A549 (cell line): Measurements from ENCODE around the gene B3GALT6. TPM values are rescaled to one million over a fixed set of nuclear protein-coding genes. Genes with fewer than 3 reads are reported as not detected.

Experiments
- ATAC-seq, 2 experiments: fragments of 200-7000 bp in 1 of 2; fragments of >200 bp in 1 of 2; cut with Nextera tagmentation in 1 of 2; cut with Tn5 transposase in 1 of 2; 3 replicates each; pipeline versions ENCODE4 v1.8.0 to v1.9.1; 2018 to 2020; ENCODE audit warnings: mild to moderate bottlenecking in 1 of 2, moderate library complexity in 1 of 2
- CTCF ChIA-PET: fragments of 300-600 bp; sonication (Branson Sonifier 250); formaldehyde crosslinking; extraction: SDS; loops from one replicate; lab custom pipeline; 2021; ENCODE audit warnings: antibody characterized with exemption, inconsistent platforms; lab: Yijun Ruan, JAX
- POLR2A ChIA-PET: fragments of 350-600 bp; formaldehyde crosslinking; extraction: SDS; loops from one replicate; lab custom pipeline; 2021; ENCODE audit warnings: antibody characterized with exemption, inconsistent platforms; lab: Yijun Ruan, JAX
- DNase-seq, 2 experiments: peaks; one replicate each; pipeline versions ENCODE4 v3.0.0 to v3.0.0-alpha.2; 2011 to 2016; ENCODE audit warnings: low read depth in 1 of 2, low spot score in 1 of 2
- FAIRE-seq: peaks from 2 replicates; lab custom pipeline; 2011; peaks lifted over from hg19 to GRCh38; lab: Jason Lieb, UNC
- H3K27ac ChIP-seq, 2 experiments: fragments of >200 bp; sonication (Bioruptor Twin); formaldehyde crosslinking; 3 replicates each; pipeline ENCODE4 v1.5.1; 2016 to 2017
- H3K4me1 ChIP-seq: fragments of >200 bp; sonication (Bioruptor Twin); formaldehyde crosslinking; 3 replicates; pipeline ENCODE4 v1.6.1; 2016
- H3K4me2 ChIP-seq: fragments of >200 bp; sonication (Bioruptor Twin); formaldehyde crosslinking; 3 replicates; pipeline ENCODE4 v1.6.1; 2016
- H3K4me3 ChIP-seq: fragments of >200 bp; sonication (Bioruptor Twin); formaldehyde crosslinking; 3 replicates; pipeline ENCODE4 v1.5.1; 2016
- H3K9me3 ChIP-seq: fragments of >200 bp; sonication (Bioruptor Twin); formaldehyde crosslinking; 3 replicates; pipeline ENCODE4 v1.6.1; 2016
- BCL3 ChIP-seq: fragments of >200 bp; sonication (Bioruptor Twin); formaldehyde crosslinking; IDR thresholded peaks from 3 replicates; pipeline ENCODE4 v1.6.1; 2016
- CEBPB ChIP-seq, 2 experiments: fragments of >200 bp in 1 of 2; sonication (Bioruptor Twin) in 1 of 2; formaldehyde crosslinking in 1 of 2; IDR thresholded peaks; 2 replicates each; pipeline ENCODE4 v1.6.1; 2012 to 2016
- CHD4 ChIP-seq: fragments of 200-600 bp; sonication (generic); IDR thresholded peaks from 2 replicates; pipeline ENCODE4 v1.6.1; 2016; ENCODE audit warnings: antibody characterized with exemption, mild to moderate bottlenecking, borderline replicate concordance
- EHF ChIP-seq: fragments of 250-450 bp; sonication (Bioruptor Pico); IDR thresholded peaks from 2 replicates; pipeline ENCODE4 v1.5.0; 2020; ENCODE audit warnings: mild to moderate bottlenecking
- ELK1 ChIP-seq: fragments of 150-350 bp; IDR thresholded peaks from 2 replicates; pipeline ENCODE4 v1.6.1; 2014; ENCODE audit warnings: low read depth, mild to moderate bottlenecking, low read length
- ESRRA ChIP-seq: fragments of 150-350 bp; IDR thresholded peaks from 2 replicates; pipeline ENCODE4 v1.6.1; 2014; ENCODE audit warnings: mild to moderate bottlenecking, low read length, borderline replicate concordance
- FOSL2 ChIP-seq, 2 experiments: fragments of 450-650 bp in 1 of 2; fragments of >200 bp in 1 of 2; sonication (Bioruptor Twin) in 1 of 2; formaldehyde crosslinking; IDR thresholded peaks; 2 replicates each; pipeline versions ENCODE4 v1.5.0 to v1.6.1; 2016 to 2020; ENCODE audit warnings: mild to moderate bottlenecking in 1 of 2, moderate library complexity in 1 of 2
- FOXS1 ChIP-seq: fragments of 250-450 bp; sonication (Bioruptor Pico); IDR thresholded peaks from 2 replicates; pipeline ENCODE4 v1.5.0; 2020; ENCODE audit warnings: mild to moderate bottlenecking, moderate library complexity
- HDAC2 ChIP-seq: fragments of 200-600 bp; sonication (generic); IDR thresholded peaks from 2 replicates; pipeline ENCODE4 v1.6.1; 2016
- HEYL ChIP-seq: fragments of 250-450 bp; sonication (Bioruptor Pico); IDR thresholded peaks from 2 replicates; pipeline ENCODE4 v1.8.0; 2021; ENCODE audit warnings: mild to moderate bottlenecking, moderate library complexity
- HOXB13 ChIP-seq: fragments of 250-450 bp; sonication (Bioruptor Pico); IDR thresholded peaks from 2 replicates; pipeline ENCODE4 v1.5.0; 2020; ENCODE audit warnings: low read depth, mild to moderate bottlenecking, moderate library complexity
- MAZ ChIP-seq: fragments of 150-350 bp; IDR thresholded peaks from 2 replicates; pipeline ENCODE4 v1.6.1; 2014; ENCODE audit warnings: antibody characterized with exemption, low read depth, low read length, borderline replicate concordance
- MYC ChIP-seq: IDR thresholded peaks from 2 replicates; pipeline ENCODE4 v1.6.1; 2012; ENCODE audit warnings: mild to moderate bottlenecking, inconsistent platforms, low read length, improper control_type of control experiment, borderline replicate concordance
- PBX3 ChIP-seq: IDR thresholded peaks from 2 replicates; pipeline ENCODE4 v1.6.1; 2012
- PHF8 ChIP-seq: fragments of 200-600 bp; sonication (generic); IDR thresholded peaks from 2 replicates; pipeline ENCODE4 v1.6.1; 2016; ENCODE audit warnings: low read depth, mild to moderate bottlenecking, antibody characterized with exemption, moderate library complexity, borderline replicate concordance
- POLR2AphosphoS2 ChIP-seq: conservative IDR thresholded peaks from 2 replicates; pipeline ENCODE4 v1.6.1; 2012; ENCODE audit warnings: low read length, improper control_type of control experiment, inconsistent platforms
- RAD21 ChIP-seq, 2 experiments: fragments of >200 bp in 1 of 2; sonication (Bioruptor Twin) in 1 of 2; formaldehyde crosslinking in 1 of 2; IDR thresholded peaks in 1 of 2; conservative IDR thresholded peaks in 1 of 2; 2 replicates in 1 of 2; 3 replicates in 1 of 2; pipeline ENCODE4 v1.6.1; 2012 to 2018; ENCODE audit warnings: inconsistent platforms in 1 of 2
- RARB ChIP-seq: fragments of 250-450 bp; sonication (Bioruptor Pico); IDR thresholded peaks from 2 replicates; pipeline ENCODE4 v1.8.0; 2021; ENCODE audit warnings: mild to moderate bottlenecking, moderate library complexity
- REST ChIP-seq: fragments of 200-600 bp; sonication (generic); IDR thresholded peaks from 2 replicates; pipeline ENCODE4 v1.6.1; 2016; ENCODE audit warnings: antibody characterized with exemption, mild to moderate bottlenecking, moderate library complexity
- RFX5 ChIP-seq: fragments of 450-650 bp; IDR thresholded peaks from 2 replicates; pipeline ENCODE4 v1.7.1; 2014; ENCODE audit warnings: antibody characterized with exemption, mild to moderate bottlenecking, moderate library complexity
- SMC3 ChIP-seq: fragments of >200 bp; sonication (Bioruptor Twin); formaldehyde crosslinking; IDR thresholded peaks from 3 replicates; pipeline ENCODE4 v1.6.1; 2018; ENCODE audit warnings: inconsistent platforms
- SREBF2 ChIP-seq: fragments of 450-650 bp; IDR thresholded peaks from 2 replicates; pipeline ENCODE4 v1.6.1; 2014; ENCODE audit warnings: mild to moderate bottlenecking, moderate library complexity
- TFCP2L1 ChIP-seq: fragments of 250-450 bp; sonication (Bioruptor Pico); IDR thresholded peaks from 2 replicates; pipeline ENCODE4 v1.5.0; 2021; ENCODE audit warnings: mild to moderate bottlenecking
- TP53 ChIP-seq: fragments of 250-450 bp; sonication (Bioruptor Pico); IDR thresholded peaks from 2 replicates; pipeline ENCODE4 v1.5.0; 2021; ENCODE audit warnings: mild to moderate bottlenecking, moderate library complexity
- USF2 ChIP-seq: fragments of 450-650 bp; IDR thresholded peaks from 2 replicates; pipeline ENCODE4 v1.6.1; 2014; ENCODE audit warnings: antibody characterized with exemption
- ZNF302 ChIP-seq: fragments of 250-450 bp; sonication (Bioruptor Pico); IDR thresholded peaks from 2 replicates; pipeline ENCODE4 v1.9.0; 2021; ENCODE audit warnings: inconsistent platforms, mild to moderate bottlenecking, moderate library complexity
- WGBS: methylation state at CpG from one replicate; pipeline ENCODE4 v1.1.6; 2017; ENCODE audit errors: missing lambda C conversion rate; 5-methylcytosine and 5-hydroxymethylcytosine counted together
- polyA plus RNA-seq, 4 experiments: library from polyadenylated mRNA; depleted of rRNA in 3 of 4; stranded (reverse); fragments of >200 nt; fragmentation: RNase III in 1 of 4; extraction: RNeasy Plus Mini Kit Qiagen cat#74134 plus additional on column Dnase treatment in 1 of 4; gene quantifications; 2 replicates in 3 of 4; 3 replicates in 1 of 4; pipeline ENCODE4 v1.2.3, GENCODE V29; 2011 to 2017

Gene B3GALT6
- polyA plus RNA-seq, 2 of the 4 experiments (the other 2 are of a cell fraction): 12.5 to 12.9 TPM

- no peak for FAIRE-seq
Observed at GRCh38 chr1:1185101-1185765, 46.8 kb upstream of the B3GALT6 start.

GRCh38 chr1:1187938-1188337, 44.1 kb upstream of the B3GALT6 start:
- POLR2A ChIA-PET: interaction anchor here (0.6 kb wide), 1 partner anchor 93 kb away, joined by 3 read pairs; no protein-coding TSS in a partner anchor
- TF ChIP-seq ELK1: no peak
- TF ChIP-seq CEBPB (IDR thresholded peaks at IDR 0.05): no peak
- TF ChIP-seq RAD21 (conservative IDR thresholded peaks at IDR 0.05 in 1 of 2, IDR thresholded peaks at IDR 0.05 in 1 of 2): no peak
- no peak for TF ChIP-seq SMC3
- H3K4me1 ChIP-seq: no peaks in the 10 kb centered on the region
- H3K9me3 ChIP-seq: no peaks in the 10 kb centered on the region
- CTCF ChIA-PET: interaction anchor here (0.6 to 1.0 kb wide), 3 partner anchors 14 to 104 kb away, joined by 3 read pairs; partner anchors contain the start of gene TTLL10
- DNase-seq (no peak), FAIRE-seq (no peak), ATAC-seq (no peak)
- H3K27ac ChIP-seq: no peak overlapping the region
- no peak overlapping the region for H3K4me3 ChIP-seq
- no peak overlapping the region for H3K4me2 ChIP-seq

More at GRCh38 chr1:1185101-1185765, 46.8 kb upstream of the B3GALT6 start:
- no peak for TF ChIP-seq ZNF302 (CRISPR knock-in tag)
- TF ChIP-seq RARB (CRISPR knock-in tag): no peak
- no peak for TF ChIP-seq HEYL (CRISPR knock-in tag)
- TF ChIP-seq RFX5: no peak
- no peak for TF ChIP-seq HDAC2
- TF ChIP-seq MYC: no peak
- no peak for TF ChIP-seq TP53 (CRISPR knock-in tag)
- no peak for TF ChIP-seq FOSL2 (IDR thresholded peaks at IDR 0.05)
- no peak for TF ChIP-seq FOSL2 (CRISPR knock-in tag; IDR thresholded peaks at IDR 0.05)
- TF ChIP-seq MAZ: no peak
- TF ChIP-seq TFCP2L1 (CRISPR knock-in tag): no peak
- no peak for TF ChIP-seq PBX3
- no peak for TF ChIP-seq USF2
- no peak for TF ChIP-seq SREBF2
- TF ChIP-seq EHF (CRISPR knock-in tag): no peak
- TF ChIP-seq, all 56 proteins: peak for 0
- Histone ChIP-seq H3K4me3 (no peak overlapping the region), H3K4me2 (no peak overlapping the region), H3K4me1 (no peaks in the 10 kb centered on the region), H3K27ac (no peak overlapping the region), H3K9me3 (no peaks in the 10 kb centered on the region)
- WGBS: 81% methylated on average over 22 of the region's 31 CpGs
- ATAC-seq: no peak
- ChIA-PET CTCF (no interaction called here), POLR2A (no interaction called here)
- DNase-seq: no peak

- CTCF ChIA-PET: no interaction called here
- no peak for DNase-seq
- FAIRE-seq: no peak
- Histone ChIP-seq H3K9me3 (no peaks in the 10 kb centered on the region), H3K4me2 (no peak overlapping the region), H3K4me1 (no peaks in the 10 kb centered on the region), H3K4me3 (no peak overlapping the region), H3K27ac (no peak overlapping the region)
- ATAC-seq: no peak
- 69% methylated on average over 5 of the region's 5 CpGs for WGBS
- POLR2A ChIA-PET: no interaction called here
- TF ChIP-seq BCL3: no peak
- no peak for TF ChIP-seq REST
- TF ChIP-seq FOXS1: no peak
- no peak for TF ChIP-seq HOXB13 (CRISPR knock-in tag)
- TF ChIP-seq POLR2AphosphoS2: no peak
- no peak for TF ChIP-seq HDAC2
- no peak for TF ChIP-seq PHF8
- no peak for TF ChIP-seq CHD4
- no peak for TF ChIP-seq FOSL2 (IDR thresholded peaks at IDR 0.05)
- no peak for TF ChIP-seq FOSL2 (CRISPR knock-in tag; IDR thresholded peaks at IDR 0.05)
- no peak for TF ChIP-seq ESRRA
- no peak for TF ChIP-seq MAZ
Observed at GRCh38 chr1:1189111-1189510, 42.9 kb upstream of the B3GALT6 start.
